HepG2 (cell line): ENCODE results near the gene LRRC73. TPM values are rescaled to one million over a fixed set of nuclear protein-coding genes. Genes with fewer than 3 reads are reported as not detected.
A peak's percentile ranks its signal among the peaks of the same experiment; 100 is the strongest.

ENCODE experiments used
- GFI1 ChIP-seq: sonication (generic); formaldehyde crosslinking; IDR thresholded peaks from 2 replicates; pipeline ENCODE4 v1.5.0; 2020; ENCODE audit warnings: missing genetic modification reagents, mild to moderate bottlenecking, borderline replicate concordance
- HOXA5 ChIP-seq: sonication (generic); formaldehyde crosslinking; IDR thresholded peaks from 2 replicates; pipeline ENCODE4 v1.4.0; 2020; ENCODE audit warnings: missing genetic modification reagents
- KDM2A ChIP-seq: sonication (generic); formaldehyde crosslinking; IDR thresholded peaks from 2 replicates; pipeline ENCODE4 v1.4.0; 2020; ENCODE audit warnings: low read depth, missing genetic modification reagents, borderline replicate concordance
- RBM22 ChIP-seq: fragments of 200-400 bp; formaldehyde crosslinking; optimal IDR thresholded peaks from 2 replicates; pipeline ENCODE3; 2017; ENCODE audit warnings: mild to moderate bottlenecking, low read length, moderate library complexity
- RFX1 ChIP-seq: fragments of 450-650 bp; IDR thresholded peaks from 2 replicates; pipeline ENCODE4 v1.6.1; 2017
- SIX1 ChIP-seq: sonication (generic); formaldehyde crosslinking; IDR thresholded peaks from 2 replicates; pipeline ENCODE4 v1.4.0; 2020; ENCODE audit warnings: missing genetic modification reagents, borderline replicate concordance
- SOX5 ChIP-seq: IDR thresholded peaks from 2 replicates; pipeline ENCODE4 v1.6.1; 2016; ENCODE audit warnings: borderline replicate concordance
- SP4 ChIP-seq: sonication (generic); formaldehyde crosslinking; IDR thresholded peaks from 2 replicates; pipeline ENCODE4 v1.8.1; 2023; ENCODE audit warnings: mild to moderate bottlenecking, missing genetic modification reagents
- ZC3H4 ChIP-seq: sonication (generic); formaldehyde crosslinking; IDR thresholded peaks from 2 replicates; pipeline ENCODE4 v1.4.0; 2020; ENCODE audit warnings: missing genetic modification reagents, borderline replicate concordance
- ZNF234 ChIP-seq: sonication (generic); formaldehyde crosslinking; conservative IDR thresholded peaks from 2 replicates; pipeline ENCODE4 v1.5.1; 2020; ENCODE audit warnings: mild to moderate bottlenecking, missing genetic modification reagents
- ZNF253 ChIP-seq: sonication (generic); formaldehyde crosslinking; IDR thresholded peaks from 2 replicates; pipeline ENCODE4 v1.8.0; 2022; ENCODE audit warnings: mild to moderate bottlenecking, missing genetic modification reagents, borderline replicate concordance
- ZNF749 ChIP-seq: sonication (generic); formaldehyde crosslinking; IDR thresholded peaks from 2 replicates; pipeline ENCODE4 v1.8.0; 2022; ENCODE audit warnings: mild to moderate bottlenecking, missing genetic modification reagents, moderate library complexity, borderline replicate concordance
- polyA plus RNA-seq, 8 experiments: library from polyadenylated mRNA; depleted of rRNA in 3 of 8; stranded (reverse) in 7 of 8; unstranded in 1 of 8; fragments of >200 nt; fragmentation: Illumina TruSeq in 4 of 8; extraction: Trizol in 4 of 8; gene quantifications; 2 replicates each; pipeline versions ENCODE4 v1.2.1 to v1.2.3, GENCODE V29; 2011 to 2016; ENCODE audit warnings: low read depth in 4 of 8, missing spikeins in 1 of 8, mixed read lengths in 1 of 8; ENCODE audit not compliant: insufficient read depth in 1 of 8
- total RNA-seq, 5 experiments: library from RNA; depleted of rRNA; stranded (reverse); fragments of >200 nt; fragmentation: Illumina TruSeq; extraction: Trizol; gene quantifications; 2 replicates each; pipeline ENCODE4 v1.2.3, GENCODE V29; 2016; ENCODE audit warnings: low read depth in 1 of 5
- TF ChIP-seq, protein P1 (sequence below): sonication (generic); formaldehyde crosslinking; IDR thresholded peaks from 2 replicates; pipeline ENCODE4 v1.4.0; 2020; ENCODE audit warnings: missing genetic modification reagents, mild to moderate bottlenecking, borderline replicate concordance
- TF ChIP-seq, protein P2 (sequence below): sonication (generic); formaldehyde crosslinking; IDR thresholded peaks from 2 replicates; pipeline ENCODE4 v1.8.1; 2023; ENCODE audit warnings: missing genetic modification reagents, mild to moderate bottlenecking, borderline replicate concordance
- TF ChIP-seq, protein P3 (sequence below): IDR thresholded peaks from 2 replicates; pipeline ENCODE4 v1.6.1; 2018; ENCODE audit warnings: missing genetic modification reagents
- TF ChIP-seq, protein P4 (sequence below), 2 experiments: sonication (generic) in 1 of 2; formaldehyde crosslinking in 1 of 2; IDR thresholded peaks; 2 replicates each; pipeline versions ENCODE4 v1.4.0 to v1.6.1; 2018 to 2020; ENCODE audit warnings: missing genetic modification reagents in 2 of 2, borderline replicate concordance in 1 of 2, low read depth in 1 of 2, mild to moderate bottlenecking in 1 of 2, missing biosample characterization in 1 of 2
- TF ChIP-seq, protein P5 (sequence below): IDR thresholded peaks from 2 replicates; pipeline ENCODE4 v1.6.1; 2018; ENCODE audit warnings: missing genetic modification reagents, mild to moderate bottlenecking, missing compliant biosample characterization
- TF ChIP-seq, protein P6 (sequence below): sonication (generic); formaldehyde crosslinking; IDR thresholded peaks from 2 replicates; pipeline ENCODE4 v1.9.0; 2022; ENCODE audit warnings: missing genetic modification reagents, mild to moderate bottlenecking, borderline replicate concordance

LRRC73 gene
- total and polyA plus RNA-seq, 2 of the 13 experiments (the other 11 are each of a cell fraction or from before 2014, with no cell fraction given), result 0.11 to 0.12 TPM

DNA sequence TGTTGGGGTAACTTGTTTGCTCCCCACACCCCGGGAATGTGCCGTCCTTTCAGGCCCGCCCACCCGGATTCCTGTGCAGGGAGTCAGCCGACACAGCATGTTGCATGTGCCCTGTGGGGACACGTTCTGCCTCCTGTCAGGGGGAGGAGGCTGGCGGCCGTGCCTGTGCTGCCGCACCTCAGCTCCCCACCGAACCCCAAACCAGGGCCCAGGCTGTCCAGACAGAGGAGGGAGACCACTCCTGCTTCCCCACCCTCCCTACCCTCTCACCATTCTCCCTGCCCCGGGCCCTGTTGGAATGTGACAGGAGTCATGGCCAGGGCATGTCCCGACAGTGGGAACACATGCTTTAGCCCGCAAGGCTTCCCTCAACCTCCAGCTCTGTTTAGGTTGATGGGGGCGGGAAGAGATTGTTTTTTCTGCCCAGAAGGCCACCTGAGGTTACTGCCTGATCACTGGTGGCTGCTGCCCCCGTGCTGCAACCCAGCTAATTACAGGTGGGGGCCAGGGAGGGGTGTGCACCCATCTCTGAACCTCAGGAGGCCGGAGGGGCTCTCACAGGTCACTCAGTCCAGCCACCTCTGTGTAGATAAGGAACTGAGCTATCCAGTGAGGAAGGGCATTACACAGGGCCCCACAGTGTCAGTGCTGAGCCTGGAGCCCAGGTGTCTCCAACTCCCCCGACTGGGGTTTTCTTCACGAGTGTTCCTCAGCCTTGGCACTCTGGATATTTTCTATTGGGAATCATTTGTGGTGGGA is 13.6 kb downstream of the LRRC73 start (continued):
- TF ChIP-seq KDM2A (CRISPR knock-in tag) (peak; percentile 77; the same call in 1 of the 2 replicates), ZNF253 (CRISPR knock-in tag) (no peak), SOX5 (peak; percentile 53), RFX1 (no peak), ZNF749 (no peak), ZC3H4 (CRISPR knock-in tag) (no peak), SIX1 (CRISPR knock-in tag) (0 out of 2 replicates have a peak, but pooled peaks have one; percentile 20), HOXA5 (CRISPR knock-in tag) (0 out of 2 replicates have a peak, but pooled peaks have one; percentile 56), RBM22 (peak; percentile 26), ZNF234 (CRISPR knock-in tag) (no peak), SP4 (CRISPR knock-in tag) (0 out of 2 replicates have a peak, but pooled peaks have one; percentile 6), GFI1 (CRISPR knock-in tag) (peak; percentile 38; the same call in 1 of the 2 replicates)
- TF ChIP-seq, protein P1, sequence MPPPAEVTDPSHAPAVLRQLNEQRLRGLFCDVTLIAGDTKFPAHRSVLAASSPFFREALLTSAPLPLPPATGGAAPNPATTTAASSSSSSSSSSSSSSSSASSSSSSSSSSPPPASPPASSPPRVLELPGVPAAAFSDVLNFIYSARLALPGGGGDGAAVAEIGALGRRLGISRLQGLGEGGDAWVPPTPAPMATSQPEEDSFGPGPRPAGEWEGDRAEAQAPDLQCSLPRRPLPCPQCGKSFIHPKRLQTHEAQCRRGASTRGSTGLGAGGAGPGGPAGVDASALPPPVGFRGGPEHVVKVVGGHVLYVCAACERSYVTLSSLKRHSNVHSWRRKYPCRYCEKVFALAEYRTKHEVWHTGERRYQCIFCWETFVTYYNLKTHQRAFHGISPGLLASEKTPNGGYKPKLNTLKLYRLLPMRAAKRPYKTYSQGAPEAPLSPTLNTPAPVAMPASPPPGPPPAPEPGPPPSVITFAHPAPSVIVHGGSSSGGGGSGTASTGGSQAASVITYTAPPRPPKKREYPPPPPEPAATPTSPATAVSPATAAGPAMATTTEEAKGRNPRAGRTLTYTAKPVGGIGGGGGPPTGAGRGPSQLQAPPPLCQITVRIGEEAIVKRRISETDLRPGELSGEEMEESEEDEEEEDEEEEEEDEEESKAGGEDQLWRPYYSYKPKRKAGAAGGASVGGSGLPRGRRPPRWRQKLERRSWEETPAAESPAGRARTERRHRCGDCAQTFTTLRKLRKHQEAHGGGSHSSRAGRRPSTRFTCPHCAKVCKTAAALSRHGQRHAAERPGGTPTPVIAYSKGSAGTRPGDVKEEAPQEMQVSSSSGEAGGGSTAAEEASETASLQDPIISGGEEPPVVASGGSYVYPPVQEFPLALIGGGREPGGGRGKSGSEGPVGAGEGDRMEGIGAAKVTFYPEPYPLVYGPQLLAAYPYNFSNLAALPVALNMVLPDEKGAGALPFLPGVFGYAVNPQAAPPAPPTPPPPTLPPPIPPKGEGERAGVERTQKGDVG, result no peak
- TF ChIP-seq, protein P2, sequence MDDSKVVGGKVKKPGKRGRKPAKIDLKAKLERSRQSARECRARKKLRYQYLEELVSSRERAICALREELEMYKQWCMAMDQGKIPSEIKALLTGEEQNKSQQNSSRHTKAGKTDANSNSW (CRISPR knock-in tag), result no peak
- TF ChIP-seq, protein P3, sequence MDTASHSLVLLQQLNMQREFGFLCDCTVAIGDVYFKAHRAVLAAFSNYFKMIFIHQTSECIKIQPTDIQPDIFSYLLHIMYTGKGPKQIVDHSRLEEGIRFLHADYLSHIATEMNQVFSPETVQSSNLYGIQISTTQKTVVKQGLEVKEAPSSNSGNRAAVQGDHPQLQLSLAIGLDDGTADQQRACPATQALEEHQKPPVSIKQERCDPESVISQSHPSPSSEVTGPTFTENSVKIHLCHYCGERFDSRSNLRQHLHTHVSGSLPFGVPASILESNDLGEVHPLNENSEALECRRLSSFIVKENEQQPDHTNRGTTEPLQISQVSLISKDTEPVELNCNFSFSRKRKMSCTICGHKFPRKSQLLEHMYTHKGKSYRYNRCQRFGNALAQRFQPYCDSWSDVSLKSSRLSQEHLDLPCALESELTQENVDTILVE, result peak; percentile 69; the same call in 1 of the 2 replicates
- TF ChIP-seq, protein P4, sequence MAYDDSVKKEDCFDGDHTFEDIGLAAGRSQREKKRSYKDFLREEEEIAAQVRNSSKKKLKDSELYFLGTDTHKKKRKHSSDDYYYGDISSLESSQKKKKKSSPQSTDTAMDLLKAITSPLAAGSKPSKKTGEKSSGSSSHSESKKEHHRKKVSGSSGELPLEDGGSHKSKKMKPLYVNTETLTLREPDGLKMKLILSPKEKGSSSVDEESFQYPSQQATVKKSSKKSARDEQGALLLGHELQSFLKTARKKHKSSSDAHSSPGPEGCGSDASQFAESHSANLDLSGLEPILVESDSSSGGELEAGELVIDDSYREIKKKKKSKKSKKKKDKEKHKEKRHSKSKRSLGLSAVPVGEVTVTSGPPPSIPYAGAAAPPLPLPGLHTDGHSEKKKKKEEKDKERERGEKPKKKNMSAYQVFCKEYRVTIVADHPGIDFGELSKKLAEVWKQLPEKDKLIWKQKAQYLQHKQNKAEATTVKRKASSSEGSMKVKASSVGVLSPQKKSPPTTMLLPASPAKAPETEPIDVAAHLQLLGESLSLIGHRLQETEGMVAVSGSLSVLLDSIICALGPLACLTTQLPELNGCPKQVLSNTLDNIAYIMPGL (CRISPR knock-in tag; IDR thresholded peaks at IDR 0.05; ENCODE audit: borderline replicate concordance in 1 of 2, low read depth in 1 of 2), result peak; percentile 58 to 89; a peak in 3 of 4 replicates
- TF ChIP-seq, protein P5, sequence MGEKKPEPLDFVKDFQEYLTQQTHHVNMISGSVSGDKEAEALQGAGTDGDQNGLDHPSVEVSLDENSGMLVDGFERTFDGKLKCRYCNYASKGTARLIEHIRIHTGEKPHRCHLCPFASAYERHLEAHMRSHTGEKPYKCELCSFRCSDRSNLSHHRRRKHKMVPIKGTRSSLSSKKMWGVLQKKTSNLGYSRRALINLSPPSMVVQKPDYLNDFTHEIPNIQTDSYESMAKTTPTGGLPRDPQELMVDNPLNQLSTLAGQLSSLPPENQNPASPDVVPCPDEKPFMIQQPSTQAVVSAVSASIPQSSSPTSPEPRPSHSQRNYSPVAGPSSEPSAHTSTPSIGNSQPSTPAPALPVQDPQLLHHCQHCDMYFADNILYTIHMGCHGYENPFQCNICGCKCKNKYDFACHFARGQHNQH (CRISPR knock-in tag), result peak; percentile 63; the same call in 1 of the 2 replicates
- TF ChIP-seq, protein P6, sequence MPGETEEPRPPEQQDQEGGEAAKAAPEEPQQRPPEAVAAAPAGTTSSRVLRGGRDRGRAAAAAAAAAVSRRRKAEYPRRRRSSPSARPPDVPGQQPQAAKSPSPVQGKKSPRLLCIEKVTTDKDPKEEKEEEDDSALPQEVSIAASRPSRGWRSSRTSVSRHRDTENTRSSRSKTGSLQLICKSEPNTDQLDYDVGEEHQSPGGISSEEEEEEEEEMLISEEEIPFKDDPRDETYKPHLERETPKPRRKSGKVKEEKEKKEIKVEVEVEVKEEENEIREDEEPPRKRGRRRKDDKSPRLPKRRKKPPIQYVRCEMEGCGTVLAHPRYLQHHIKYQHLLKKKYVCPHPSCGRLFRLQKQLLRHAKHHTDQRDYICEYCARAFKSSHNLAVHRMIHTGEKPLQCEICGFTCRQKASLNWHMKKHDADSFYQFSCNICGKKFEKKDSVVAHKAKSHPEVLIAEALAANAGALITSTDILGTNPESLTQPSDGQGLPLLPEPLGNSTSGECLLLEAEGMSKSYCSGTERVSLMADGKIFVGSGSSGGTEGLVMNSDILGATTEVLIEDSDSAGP (CRISPR knock-in tag), result 0 out of 2 replicates have a peak, but pooled peaks have one; percentile 47
